OCI-LY1 (cell line): ENCODE data around the gene RERE.

Experiments
- H2AFZ ChIP-seq: fragments of 200-600 bp; sonication (generic), shearing (Covaris generic); 2 replicates; pipeline ENCODE4 v1.6.0; 2014; ENCODE audit warnings: antibody characterized with exemption, mild to moderate bottlenecking, low read length
- H3F3A ChIP-seq: fragments of 200-600 bp; sonication (generic), shearing (Covaris generic); 2 replicates; pipeline ENCODE4 v1.6.0; 2014; ENCODE audit warnings: mild to moderate bottlenecking, antibody characterized with exemption, low read length, moderate library complexity; ENCODE audit not compliant: insufficient read depth
- H3K27ac ChIP-seq: fragments of 200-600 bp; sonication (generic); 2 replicates; pipeline ENCODE4 v1.5.1; 2014; ENCODE audit warnings: low read length, mixed run types, mild to moderate bottlenecking, low read depth; ENCODE audit not compliant: poor library complexity, severe bottlenecking
- H3K27me3 ChIP-seq: fragments of 200-600 bp; sonication (generic); 2 replicates; pipeline ENCODE4 v1.6.0; 2014; ENCODE audit warnings: antibody characterized with exemption, mild to moderate bottlenecking, low read length, moderate library complexity; ENCODE audit not compliant: insufficient read depth
- H3K36me3 ChIP-seq: fragments of 200-600 bp; sonication (generic); 2 replicates; pipeline ENCODE4 v1.6.1; 2014; ENCODE audit warnings: mild to moderate bottlenecking, antibody characterized with exemption, low read length, moderate library complexity, mixed read lengths; ENCODE audit not compliant: insufficient read depth
- H3K4me1 ChIP-seq: fragments of 200-600 bp; sonication (generic); 2 replicates; pipeline ENCODE4 v1.5.1; 2014; ENCODE audit warnings: mild to moderate bottlenecking, low read length, moderate library complexity; ENCODE audit not compliant: insufficient read depth, severe bottlenecking
- H3K4me2 ChIP-seq: fragments of 200-600 bp; sonication (generic), shearing (Covaris generic); 2 replicates; pipeline ENCODE4 v1.6.1; 2014; ENCODE audit warnings: low read length
- H3K4me3 ChIP-seq: fragments of 200-600 bp; sonication (generic); 2 replicates; pipeline ENCODE4 v1.5.1; 2014; ENCODE audit warnings: low read length, low read depth, mild to moderate bottlenecking, mixed read lengths; ENCODE audit not compliant: poor library complexity, severe bottlenecking
- H3K79me2 ChIP-seq: fragments of 200-600 bp; shearing (Covaris generic); 2 replicates; pipeline ENCODE4 v1.6.1; 2016; ENCODE audit warnings: mixed run types, low read length, mixed read lengths; ENCODE audit not compliant: insufficient read depth
- H3K9ac ChIP-seq: fragments of 200-600 bp; sonication (generic), shearing (Covaris generic); 2 replicates; pipeline ENCODE4 v1.6.1; 2014; ENCODE audit warnings: mild to moderate bottlenecking, low read length, mixed read lengths
- H3K9me2 ChIP-seq: fragments of 200-600 bp; sonication (generic), shearing (Covaris generic); 2 replicates; pipeline ENCODE4 v1.6.1; 2014; ENCODE audit warnings: low read depth, mild to moderate bottlenecking, low read length, mixed read lengths
- H3K9me3 ChIP-seq: fragments of 200-600 bp; shearing (Covaris generic); 2 replicates; pipeline ENCODE4 v1.6.1; 2014; ENCODE audit warnings: low read length, mixed read lengths
- H4K20me1 ChIP-seq: fragments of 200-600 bp; sonication (generic), shearing (Covaris generic); 2 replicates; pipeline ENCODE4 v1.6.0; 2016; ENCODE audit warnings: mild to moderate bottlenecking, low read length; ENCODE audit not compliant: insufficient read depth
- CTCF ChIP-seq: fragments of 200-600 bp; sonication (generic), shearing (Covaris generic); IDR thresholded peaks from 2 replicates; pipeline ENCODE4 v1.5.1; 2017; ENCODE audit warnings: mild to moderate bottlenecking, antibody characterized with exemption, low read length, moderate library complexity, mixed read lengths
- EZH2 ChIP-seq: fragments of 200-600 bp; sonication (generic), shearing (Covaris generic); IDR thresholded peaks from 2 replicates; pipeline ENCODE4 v1.8.0; 2017; ENCODE audit warnings: borderline replicate concordance, mixed run types, mild to moderate bottlenecking, antibody characterized with exemption, low read length, moderate library complexity, mixed read lengths

Gene RERE

GRCh38 chr1:8651962-8652361, 165.5 kb downstream of the RERE start:
- H3K9ac ChIP-seq, result no peak overlapping the region
- no peak overlapping the region for H2AFZ ChIP-seq
- H3K4me2 ChIP-seq, result no peak overlapping the region
- no peaks in the 10 kb centered on the region for H3K9me3 ChIP-seq
- TF ChIP-seq EZH2, result no peak
- no peak for TF ChIP-seq CTCF
- no peaks in the 10 kb centered on the region for H3K9me2 ChIP-seq
- no peaks in the 10 kb centered on the region for H3K36me3 ChIP-seq
- no peaks in the 10 kb centered on the region for H3F3A ChIP-seq
- H3K79me2 ChIP-seq, result no peaks in the 10 kb centered on the region
- no peak overlapping the region for H3K4me3 ChIP-seq
- no peaks in the 10 kb centered on the region for H4K20me1 ChIP-seq
- H3K27me3 ChIP-seq, result no peaks in the 10 kb centered on the region
- H3K27ac ChIP-seq, result no peak overlapping the region
- peaks cover 15% of the 10 kb centered on the region for H3K4me1 ChIP-seq

- Histone ChIP-seq H3K27ac (no peak overlapping the region), H3K79me2 (no peaks in the 10 kb centered on the region), H3K9me3 (no peaks in the 10 kb centered on the region), H3K4me3 (no peak overlapping the region), H3K9me2 (no peaks in the 10 kb centered on the region), H3F3A (no peaks in the 10 kb centered on the region), H3K4me1 (peaks cover 15% of the 10 kb centered on the region), H2AFZ (no peak overlapping the region), H4K20me1 (no peaks in the 10 kb centered on the region), H3K9ac (no peak overlapping the region), H3K27me3 (no peaks in the 10 kb centered on the region), H3K36me3 (no peaks in the 10 kb centered on the region), H3K4me2 (no peak overlapping the region)
- TF ChIP-seq CTCF (no peak), EZH2 (no peak)
Measured at GRCh38 chr1:8651236-8651890, 166.1 kb downstream of the RERE start.

- Histone ChIP-seq H3K79me2 (no peaks in the 10 kb centered on the region), H3K27ac (no peak overlapping the region), H2AFZ (no peak overlapping the region), H3K27me3 (no peaks in the 10 kb centered on the region), H3K36me3 (no peaks in the 10 kb centered on the region), H3K4me1 (peaks cover 15% of the 10 kb centered on the region), H3K4me2 (no peak overlapping the region), H3K9me2 (no peaks in the 10 kb centered on the region), H3K9me3 (no peaks in the 10 kb centered on the region), H4K20me1 (no peaks in the 10 kb centered on the region), H3K9ac (no peak overlapping the region), H3K4me3 (no peak overlapping the region), H3F3A (no peaks in the 10 kb centered on the region)
- TF ChIP-seq EZH2, result no peak
- TF ChIP-seq CTCF, result no peak
Measured at GRCh38 chr1:8649875-8650274, 167.6 kb downstream of the RERE start.
